ENCODE data around the gene ZBTB40.
A peak's percentile ranks its signal among the peaks of the same experiment; 100 is the strongest.

ZBTB40 gene

GRCh38 chr1:22451702-22452480 lies at the start of gene ZBTB40:
ZBTB40 (plus strand) TSS chr1:22451851; CDS start chr1:22489949, 38,098 bp downstream.
- peak; percentile 90 for DNase-seq (ENCODE audit: low read depth)

GRCh38 chr1:22402356-22403053 lies 49.1 kb upstream of the ZBTB40 start:
- DNase-seq (ENCODE audit: low read depth) = no peak

GRCh38 chr1:22404486-22404885 lies 47.2 kb upstream of the ZBTB40 start:
- DNase-seq (ENCODE audit: low read depth) = no peak

- no peak for DNase-seq (ENCODE audit: low read depth)
Measured at GRCh38 chr1:22406722-22407495, 44.7 kb upstream of the ZBTB40 start.

- no peak for DNase-seq (ENCODE audit: low read depth)
Measured at GRCh38 chr1:22408230-22408629, 43.4 kb upstream of the ZBTB40 start.

GRCh38 chr1:22410401-22410800 lies 41.2 kb upstream of the ZBTB40 start:
- DNase-seq (ENCODE audit: low read depth) = no peak

- no peak for DNase-seq (ENCODE audit: low read depth)
Measured at GRCh38 chr1:22410928-22411495, 40.6 kb upstream of the ZBTB40 start.

GRCh38 chr1:22411589-22411988 lies 40.1 kb upstream of the ZBTB40 start:
- no peak for DNase-seq (ENCODE audit: low read depth)

- no peak for DNase-seq (ENCODE audit: low read depth)
Measured at GRCh38 chr1:22412932-22413727, 38.5 kb upstream of the ZBTB40 start.

- no peak for DNase-seq (ENCODE audit: low read depth)
Measured at GRCh38 chr1:22413799-22414198, 37.9 kb upstream of the ZBTB40 start.

- DNase-seq (ENCODE audit: low read depth) = no peak
Measured at GRCh38 chr1:22414244-22414751, 37.4 kb upstream of the ZBTB40 start.

- no peak for DNase-seq (ENCODE audit: low read depth)
Measured at GRCh38 chr1:22415489-22415888, 36.2 kb upstream of the ZBTB40 start.

- DNase-seq (ENCODE audit: low read depth) = peak; percentile 23
Measured at GRCh38 chr1:22416555-22417454, 34.8 kb upstream of the ZBTB40 start.

- DNase-seq (ENCODE audit: low read depth) = no peak
Measured at GRCh38 chr1:22417466-22417865, 34.2 kb upstream of the ZBTB40 start.

- no peak for DNase-seq (ENCODE audit: low read depth)
Measured at GRCh38 chr1:22418312-22418711, 33.3 kb upstream of the ZBTB40 start.

GRCh38 chr1:22418933-22419382 lies 32.7 kb upstream of the ZBTB40 start:
- DNase-seq (ENCODE audit: low read depth) = no peak

GRCh38 chr1:22420455-22421053 lies 31.1 kb upstream of the ZBTB40 start:
- peak; percentile 10 for DNase-seq (ENCODE audit: low read depth)

GRCh38 chr1:22426781-22427180 lies 24.9 kb upstream of the ZBTB40 start:
- DNase-seq (ENCODE audit: low read depth) = no peak

GRCh38 chr1:22428672-22429071 lies 23.0 kb upstream of the ZBTB40 start:
- DNase-seq (ENCODE audit: low read depth) = no peak

GRCh38 chr1:22431965-22432364 lies 19.7 kb upstream of the ZBTB40 start:
- no peak for DNase-seq (ENCODE audit: low read depth)
